ENCODE results near the gene GARRE1. TPM values are rescaled to one million over a fixed set of nuclear protein-coding genes. Genes with fewer than 3 reads are reported as not detected.
"Not testable (repeated sequence)": the region's sequence is repeated elsewhere in the genome, so short reads cannot be mapped to it uniquely, and the experiment has no call there.

GARRE1 gene
- total RNA-seq, 1 experiment from 2014 or later = 22.1 TPM

DNA sequence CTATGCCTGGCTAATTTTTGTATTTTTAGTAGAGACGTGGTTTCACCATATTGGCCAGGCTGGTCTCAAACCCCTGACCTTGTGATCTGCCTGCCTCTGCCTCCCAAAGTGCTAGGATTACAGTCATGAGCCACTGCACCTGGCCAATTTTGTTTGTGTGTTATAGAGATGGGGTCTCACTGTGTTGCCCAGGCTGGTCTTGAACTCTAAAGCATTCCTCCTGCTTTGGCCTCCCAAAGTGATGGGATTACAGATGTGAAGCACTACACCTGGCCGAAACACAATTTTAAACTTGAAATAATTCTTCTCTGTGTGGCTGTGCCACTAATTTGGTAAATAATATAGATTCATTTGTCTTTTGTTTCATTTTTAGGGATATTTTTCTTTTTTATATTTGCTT lies 27.1 kb downstream of the GARRE1 start:
- H2AFZ ChIP-seq (ENCODE audit: low read length); H4K20me1 ChIP-seq (ENCODE audit: insufficient read depth, low read depth, low read length); H3K9ac ChIP-seq (ENCODE audit: low read length); H3K9me3 ChIP-seq (ENCODE audit: low read length); H3K27me3 ChIP-seq (ENCODE audit: low read length); H3K27ac ChIP-seq (ENCODE audit: low read length); H3K36me3 ChIP-seq (ENCODE audit: insufficient read depth, low read length); H3K4me2 ChIP-seq (ENCODE audit: low read depth, low read length, poor library complexity, severe bottlenecking); H3K4me3 ChIP-seq (ENCODE audit: low read length); H3K9me2 ChIP-seq (replicated peaks; ENCODE audit: insufficient read depth, low read length): not testable (repeated sequence)
- peaks cover 81% of the 10 kb centered on the region for H3K79me2 ChIP-seq (ENCODE audit: low read length)
- peaks cover 17% of the 10 kb centered on the region for H3K4me1 ChIP-seq (ENCODE audit: low read length)
- DNase-seq = peak; percentile 27

DNA sequence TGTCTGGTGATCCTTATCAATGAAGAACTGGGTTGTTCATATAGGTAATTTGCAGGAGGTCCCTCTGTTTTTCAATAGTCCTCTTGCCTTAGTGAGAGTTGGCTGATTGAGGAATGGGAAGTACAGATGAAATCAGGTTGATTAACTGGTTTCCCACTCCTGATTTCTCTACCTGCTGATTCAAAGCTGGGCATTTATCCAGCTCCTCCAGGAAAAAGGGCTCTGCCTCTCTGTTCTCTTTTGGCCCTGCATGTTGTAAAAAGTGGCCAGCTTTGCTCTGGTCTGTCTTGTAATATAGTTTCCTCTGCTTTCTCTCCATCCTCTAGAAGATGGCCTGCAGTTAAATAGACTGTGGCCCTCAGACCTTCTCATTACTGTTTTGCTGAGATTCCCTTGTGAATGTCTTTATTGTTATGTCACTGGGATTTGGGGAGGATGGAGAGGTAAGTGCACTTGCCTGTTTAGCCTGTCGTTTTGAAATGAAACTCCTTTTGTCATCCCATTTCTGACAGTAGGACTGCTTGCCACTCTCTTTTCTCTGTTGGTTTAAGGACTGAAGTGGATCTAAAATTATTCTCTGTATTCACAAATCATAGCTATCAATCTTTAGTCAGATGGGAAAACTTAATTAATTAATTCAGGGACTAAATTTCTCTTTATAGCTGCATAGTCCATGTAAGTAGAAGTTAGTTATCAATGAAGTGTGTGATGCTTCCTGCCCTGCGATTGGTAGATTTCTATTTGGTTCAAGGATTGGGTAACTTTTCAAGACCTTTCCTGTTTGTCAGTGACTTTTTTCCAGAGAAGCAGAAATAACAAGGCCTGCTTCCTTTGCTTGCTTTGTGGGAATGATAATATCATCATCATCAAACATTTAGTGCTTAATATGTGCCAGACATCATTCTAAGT lies 28.5 kb downstream of the GARRE1 start:
- H3K27me3 ChIP-seq (ENCODE audit: low read length) = no peaks in the 10 kb centered on the region
- peak overlapping the region; percentile 42 for H3K27ac ChIP-seq (ENCODE audit: low read length)
- H4K20me1 ChIP-seq (ENCODE audit: insufficient read depth, low read depth, low read length) = no peaks in the 10 kb centered on the region
- no peaks in the 10 kb centered on the region for H3K9me3 ChIP-seq (ENCODE audit: low read length)
- H2AFZ ChIP-seq (ENCODE audit: low read length) = no peak overlapping the region
- H3K36me3 ChIP-seq (ENCODE audit: insufficient read depth, low read length) = peaks cover 7% of the 10 kb centered on the region; the same call in 1 of the 2 replicates
- H3K4me1 ChIP-seq (ENCODE audit: low read length) = peaks cover 3% of the 10 kb centered on the region
- no peak overlapping the region for H3K9ac ChIP-seq (ENCODE audit: low read length)
- peaks cover 78% of the 10 kb centered on the region for H3K79me2 ChIP-seq (ENCODE audit: low read length)
- peak; percentile 35 for DNase-seq
- no peaks in the 10 kb centered on the region for H3K9me2 ChIP-seq (replicated peaks; ENCODE audit: insufficient read depth, low read length)
- no peak overlapping the region for H3K4me3 ChIP-seq (ENCODE audit: low read length)
- H3K4me2 ChIP-seq (ENCODE audit: low read depth, low read length, poor library complexity, severe bottlenecking) = no peak overlapping the region

DNA sequence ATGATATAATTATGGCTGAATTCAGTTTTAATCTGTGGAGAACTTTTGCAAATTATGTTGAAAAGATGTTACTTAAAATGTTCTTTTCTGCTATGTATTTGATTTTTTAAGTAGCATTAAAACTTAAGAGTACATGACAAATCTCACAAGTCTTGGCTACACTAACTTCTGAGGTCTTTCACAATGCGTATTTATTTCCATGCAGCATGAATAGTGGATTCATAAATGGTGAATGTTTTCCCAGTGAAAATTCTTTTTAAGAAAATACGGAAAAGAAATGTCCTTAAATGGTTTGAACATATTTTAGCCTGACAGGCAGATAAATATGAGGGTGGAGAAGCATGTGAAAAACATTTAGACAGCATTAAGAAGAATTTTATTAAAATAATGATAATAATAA lies 30.2 kb downstream of the GARRE1 start:
- Histone ChIP-seq H4K20me1 (ENCODE audit: insufficient read depth, low read depth, low read length) (no peaks in the 10 kb centered on the region), H3K9me3 (ENCODE audit: low read length) (no peaks in the 10 kb centered on the region), H3K27ac (ENCODE audit: low read length) (no peak overlapping the region), H2AFZ (ENCODE audit: low read length) (no peak overlapping the region), H3K9me2 (replicated peaks; ENCODE audit: insufficient read depth, low read length) (no peaks in the 10 kb centered on the region), H3K36me3 (ENCODE audit: insufficient read depth, low read length) (no peaks in the 10 kb centered on the region), H3K79me2 (ENCODE audit: low read length) (peaks cover 69% of the 10 kb centered on the region), H3K27me3 (ENCODE audit: low read length) (no peaks in the 10 kb centered on the region), H3K4me3 (ENCODE audit: low read length) (no peak overlapping the region), H3K9ac (ENCODE audit: low read length) (no peak overlapping the region), H3K4me1 (ENCODE audit: low read length) (no peaks in the 10 kb centered on the region), H3K4me2 (ENCODE audit: low read depth, low read length, poor library complexity, severe bottlenecking) (no peak overlapping the region)
- DNase-seq = peak; percentile 35

DNA sequence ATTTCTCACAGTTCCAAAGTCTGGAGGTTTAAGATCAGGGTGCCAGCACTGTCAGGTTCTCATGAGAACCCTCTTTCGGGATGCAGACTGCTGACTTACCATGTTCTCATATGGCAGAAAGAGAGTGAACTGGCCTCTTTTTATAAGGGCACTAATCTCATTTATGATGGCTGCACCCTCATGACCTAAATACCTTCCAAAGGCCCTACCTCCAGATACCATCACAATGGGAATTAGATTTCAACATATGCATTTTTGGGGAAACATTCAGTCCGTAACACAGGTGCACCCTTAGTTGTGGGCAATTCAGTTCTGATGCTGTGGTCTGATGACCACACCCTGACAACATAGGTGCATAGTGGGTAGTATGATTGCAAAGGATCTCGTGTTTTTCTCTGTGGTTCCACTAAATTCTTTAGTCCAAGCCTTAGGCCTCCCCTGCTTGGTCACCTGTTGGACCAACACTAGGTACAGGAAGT lies 33.3 kb downstream of the GARRE1 start:
- peaks cover 45% of the 10 kb centered on the region for H3K79me2 ChIP-seq (ENCODE audit: low read length)
- no peaks in the 10 kb centered on the region for H3K9me2 ChIP-seq (replicated peaks; ENCODE audit: insufficient read depth, low read length)
- H3K4me3 ChIP-seq (ENCODE audit: low read length) = no peak overlapping the region
- no peak overlapping the region for H3K9ac ChIP-seq (ENCODE audit: low read length)
- H3K9me3 ChIP-seq (ENCODE audit: low read length) = no peaks in the 10 kb centered on the region
- DNase-seq = no peak
- H3K27me3 ChIP-seq (ENCODE audit: low read length) = no peaks in the 10 kb centered on the region
- H2AFZ ChIP-seq (ENCODE audit: low read length) = no peak overlapping the region
- H3K4me2 ChIP-seq (ENCODE audit: low read depth, low read length, poor library complexity, severe bottlenecking) = no peak overlapping the region
- H3K4me1 ChIP-seq (ENCODE audit: low read length) = no peaks in the 10 kb centered on the region
- no peak overlapping the region for H3K27ac ChIP-seq (ENCODE audit: low read length)
- no peaks in the 10 kb centered on the region for H3K36me3 ChIP-seq (ENCODE audit: insufficient read depth, low read length)
- H4K20me1 ChIP-seq (ENCODE audit: insufficient read depth, low read depth, low read length) = no peaks in the 10 kb centered on the region

DNA sequence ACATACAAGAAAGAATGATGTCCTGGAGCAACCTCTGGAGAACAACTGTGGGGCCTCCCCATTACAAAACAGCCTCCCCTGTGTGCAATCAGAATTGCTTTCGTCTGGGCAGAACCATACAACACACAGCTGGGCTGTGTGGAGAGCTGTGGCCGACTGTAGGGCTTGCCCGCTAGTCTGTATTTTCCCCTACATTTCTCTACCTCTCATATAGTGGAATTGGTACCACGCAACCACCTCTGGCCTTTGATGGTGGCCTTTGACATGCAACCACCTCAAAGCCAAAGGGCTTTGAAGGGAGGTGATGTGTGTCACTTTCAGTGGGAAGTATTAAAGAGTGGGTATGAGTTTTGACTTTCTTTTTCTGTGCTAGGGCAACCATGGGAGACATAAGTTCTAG lies 34.0 kb downstream of the GARRE1 start:
- no peaks in the 10 kb centered on the region for H3K36me3 ChIP-seq (ENCODE audit: insufficient read depth, low read length)
- no peaks in the 10 kb centered on the region for H3K27me3 ChIP-seq (ENCODE audit: low read length)
- no peak overlapping the region for H3K4me3 ChIP-seq (ENCODE audit: low read length)
- no peaks in the 10 kb centered on the region for H3K9me2 ChIP-seq (replicated peaks; ENCODE audit: insufficient read depth, low read length)
- H2AFZ ChIP-seq (ENCODE audit: low read length) = no peak overlapping the region
- peaks cover 38% of the 10 kb centered on the region for H3K79me2 ChIP-seq (ENCODE audit: low read length)
- H3K4me2 ChIP-seq (ENCODE audit: low read depth, low read length, poor library complexity, severe bottlenecking) = no peak overlapping the region
- DNase-seq = no peak
- no peak overlapping the region for H3K27ac ChIP-seq (ENCODE audit: low read length)
- no peaks in the 10 kb centered on the region for H3K4me1 ChIP-seq (ENCODE audit: low read length)
- no peaks in the 10 kb centered on the region for H3K9me3 ChIP-seq (ENCODE audit: low read length)
- H4K20me1 ChIP-seq (ENCODE audit: insufficient read depth, low read depth, low read length) = no peaks in the 10 kb centered on the region
- no peak overlapping the region for H3K9ac ChIP-seq (ENCODE audit: low read length)

DNA sequence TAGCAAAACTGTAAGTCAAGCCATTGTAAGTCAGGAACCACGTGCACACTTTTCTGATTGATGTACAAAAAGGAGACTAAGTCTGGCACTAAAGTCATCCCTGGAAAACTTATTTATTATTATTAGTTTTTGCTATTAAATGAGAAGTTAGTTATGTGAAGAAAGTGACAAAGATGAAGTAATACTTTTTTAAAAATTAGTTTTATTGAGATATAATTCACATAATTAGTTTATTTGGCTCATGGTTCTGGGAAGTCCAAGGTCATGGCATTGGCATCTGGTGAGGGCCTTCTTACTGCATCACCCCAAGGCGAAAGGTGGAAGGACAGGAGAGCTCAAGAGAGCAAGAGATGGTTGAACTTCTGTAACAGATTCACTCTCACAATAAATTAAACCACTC lies 36.9 kb downstream of the GARRE1 start:
- Histone ChIP-seq H3K9me2 (replicated peaks; ENCODE audit: insufficient read depth, low read length) (no peaks in the 10 kb centered on the region), H3K4me3 (ENCODE audit: low read length) (no peak overlapping the region), H3K4me1 (ENCODE audit: low read length) (no peaks in the 10 kb centered on the region), H3K79me2 (ENCODE audit: low read length) (peaks cover 47% of the 10 kb centered on the region), H3K9me3 (ENCODE audit: low read length) (no peaks in the 10 kb centered on the region), H3K36me3 (ENCODE audit: insufficient read depth, low read length) (no peaks in the 10 kb centered on the region), H3K9ac (ENCODE audit: low read length) (no peak overlapping the region), H3K27me3 (ENCODE audit: low read length) (no peaks in the 10 kb centered on the region), H3K4me2 (ENCODE audit: low read depth, low read length, poor library complexity, severe bottlenecking) (no peak overlapping the region), H4K20me1 (ENCODE audit: insufficient read depth, low read depth, low read length) (no peaks in the 10 kb centered on the region), H2AFZ (ENCODE audit: low read length) (no peak overlapping the region), H3K27ac (ENCODE audit: low read length) (no peak overlapping the region)
- DNase-seq = no peak

DNA sequence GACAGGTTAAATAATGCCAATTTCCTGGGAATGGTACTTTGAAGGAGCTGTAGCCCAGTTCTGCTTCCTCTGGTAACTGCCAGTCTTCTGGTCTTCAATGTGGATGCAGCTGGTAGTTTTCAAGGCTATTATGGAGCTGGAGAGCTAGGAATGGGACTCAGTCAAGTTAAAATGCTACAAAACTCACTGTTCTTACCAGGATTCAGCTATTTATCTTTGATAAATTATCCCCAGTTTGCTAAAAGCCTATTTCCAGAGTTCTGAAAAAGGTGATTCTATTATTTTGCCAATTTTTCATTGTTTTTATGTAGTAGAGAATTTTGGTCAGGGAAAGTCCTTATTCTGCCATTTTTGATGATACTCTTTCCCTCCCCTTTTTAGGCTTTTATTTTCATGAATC lies 40.7 kb downstream of the GARRE1 start:
- Histone ChIP-seq H3K9me2 (replicated peaks; ENCODE audit: insufficient read depth, low read length) (no peaks in the 10 kb centered on the region), H3K27me3 (ENCODE audit: low read length) (no peaks in the 10 kb centered on the region), H3K79me2 (ENCODE audit: low read length) (peaks cover 41% of the 10 kb centered on the region), H3K4me3 (ENCODE audit: low read length) (no peak overlapping the region), H3K9me3 (ENCODE audit: low read length) (no peaks in the 10 kb centered on the region), H3K27ac (ENCODE audit: low read length) (no peak overlapping the region), H3K36me3 (ENCODE audit: insufficient read depth, low read length) (no peaks in the 10 kb centered on the region), H2AFZ (ENCODE audit: low read length) (no peak overlapping the region), H3K9ac (ENCODE audit: low read length) (no peak overlapping the region), H3K4me1 (ENCODE audit: low read length) (no peaks in the 10 kb centered on the region), H3K4me2 (ENCODE audit: low read depth, low read length, poor library complexity, severe bottlenecking) (no peak overlapping the region), H4K20me1 (ENCODE audit: insufficient read depth, low read depth, low read length) (no peaks in the 10 kb centered on the region)
- no peak for DNase-seq

DNA sequence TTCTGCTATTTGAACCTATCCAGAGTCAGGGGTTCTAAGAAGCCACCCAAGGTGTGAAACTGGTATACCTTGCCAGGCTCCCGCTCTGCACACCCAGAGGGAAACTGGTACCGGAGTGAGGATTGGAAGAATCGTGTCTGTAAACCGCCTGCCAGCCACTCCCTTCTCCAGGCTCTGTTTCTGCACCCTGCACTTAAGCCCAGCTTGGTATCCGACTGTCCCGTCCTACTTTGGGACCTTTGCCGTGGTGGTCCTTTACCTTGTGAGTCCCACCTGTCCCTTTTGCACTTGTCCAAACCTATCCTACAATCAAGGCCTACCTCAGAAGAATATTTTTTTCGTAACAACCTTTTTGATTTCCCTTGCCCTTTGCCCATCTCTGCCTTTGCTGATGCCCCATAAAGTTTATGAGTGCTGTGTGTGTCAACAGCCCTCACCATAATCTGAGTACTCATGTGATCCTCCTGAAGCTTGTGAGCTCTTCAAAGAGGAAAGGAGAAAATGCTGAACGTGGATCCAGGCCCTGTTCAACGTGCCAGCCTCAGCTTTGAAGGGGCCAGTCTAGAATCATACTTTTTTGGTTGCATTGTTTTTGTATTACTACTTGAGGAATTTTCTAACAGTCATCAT lies 44.7 kb downstream of the GARRE1 start:
- Histone ChIP-seq H3K4me2 (ENCODE audit: low read depth, low read length, poor library complexity, severe bottlenecking) (no peak overlapping the region), H3K27me3 (ENCODE audit: low read length) (no peaks in the 10 kb centered on the region), H2AFZ (ENCODE audit: low read length) (no peak overlapping the region), H4K20me1 (ENCODE audit: insufficient read depth, low read depth, low read length) (no peaks in the 10 kb centered on the region), H3K9me2 (replicated peaks; ENCODE audit: insufficient read depth, low read length) (no peaks in the 10 kb centered on the region), H3K27ac (ENCODE audit: low read length) (no peak overlapping the region), H3K4me1 (ENCODE audit: low read length) (no peaks in the 10 kb centered on the region), H3K79me2 (ENCODE audit: low read length) (peaks cover 51% of the 10 kb centered on the region), H3K4me3 (ENCODE audit: low read length) (no peak overlapping the region), H3K9ac (ENCODE audit: low read length) (no peak overlapping the region), H3K9me3 (ENCODE audit: low read length) (no peaks in the 10 kb centered on the region), H3K36me3 (ENCODE audit: insufficient read depth, low read length) (peaks cover 3% of the 10 kb centered on the region; the same call in 1 of the 2 replicates)
- no peak for DNase-seq
